PC-3 (cell line): ENCODE results near the gene LUC7L3. TPM values are rescaled to one million over a fixed set of nuclear protein-coding genes. Genes with fewer than 3 reads are reported as not detected.
"Not testable (repeated sequence)": the region's sequence is repeated elsewhere in the genome, so short reads cannot be mapped to it uniquely, and the experiment has no call there.

Source experiments
- ATAC-seq: fragments of 200-7000 bp; cut with Tn5 transposase; 2 replicates; pipeline ENCODE4 v1.9.1; 2020; ENCODE audit warnings: mild to moderate bottlenecking, moderate library complexity
- BruUV-seq: library from RNA; stranded (reverse); fragments of 400-500 nt; replicated peaks from 2 replicates; lab custom pipeline; 2021; lab: Mats Ljungman, UMichigan
- CTCF ChIA-PET: fragments of 300-600 bp; sonication (Branson Sonifier 250); formaldehyde crosslinking; loops from one replicate; lab custom pipeline; 2022; ENCODE audit warnings: antibody characterized with exemption; lab: Charles Lee
- POLR2A ChIA-PET: fragments of 300-600 bp; sonication (Branson Sonifier 250); formaldehyde crosslinking; loops from one replicate; lab custom pipeline; 2022; ENCODE audit warnings: antibody characterized with exemption; ENCODE audit not compliant: unreplicated experiment; lab: Charles Lee
- DNase-seq: peaks from one replicate; pipeline ENCODE4 v3.0.0-alpha.2; 2015
- H2AFZ ChIP-seq: fragments of 300-600 bp; sonication (generic); 2 replicates; pipeline ENCODE4 v1.6.0; 2016; ENCODE audit warnings: antibody characterized with exemption, low read length
- H3F3A ChIP-seq: fragments of 300-600 bp; sonication (generic); one replicate; pipeline ENCODE4 v1.6.0; 2017; ENCODE audit warnings: antibody characterized with exemption, low read length, control low read depth, mild to moderate bottlenecking; ENCODE audit not compliant: unreplicated experiment
- H3K27ac ChIP-seq: fragments of 300-600 bp; sonication (generic); 2 replicates; pipeline ENCODE4 v1.5.1; 2016; ENCODE audit warnings: mild to moderate bottlenecking, low read length
- H3K27me3 ChIP-seq: fragments of 300-600 bp; sonication (generic); 2 replicates; pipeline ENCODE4 v1.6.1; 2016; ENCODE audit warnings: low read length, mixed read lengths
- H3K36me3 ChIP-seq: fragments of 300-600 bp; sonication (generic); 2 replicates; pipeline ENCODE4 v1.6.1; 2016; ENCODE audit warnings: low read depth, mixed run types, low read length, mixed read lengths
- H3K4me1 ChIP-seq: fragments of 300-600 bp; sonication (generic); 2 replicates; pipeline ENCODE4 v1.5.1; 2016; ENCODE audit warnings: low read length; ENCODE audit not compliant: insufficient read depth
- H3K4me2 ChIP-seq: fragments of 300-600 bp; sonication (generic); 2 replicates; pipeline ENCODE4 v1.6.0; 2016; ENCODE audit warnings: low read length
- H3K4me3 ChIP-seq: fragments of 300-600 bp; sonication (generic); 2 replicates; pipeline ENCODE4 v1.5.1; 2016; ENCODE audit warnings: mild to moderate bottlenecking, low read length, mixed read lengths
- H3K79me2 ChIP-seq: fragments of 300-600 bp; sonication (generic); 2 replicates; pipeline ENCODE4 v1.6.1; 2017; ENCODE audit warnings: low read length, mixed read lengths
- H3K9ac ChIP-seq: fragments of 300-600 bp; sonication (generic); 2 replicates; pipeline ENCODE4 v1.6.0; 2016; ENCODE audit warnings: mild to moderate bottlenecking, low read length
- H3K9me2 ChIP-seq: fragments of 300-600 bp; sonication (generic); replicated peaks from 2 replicates; pipeline ENCODE4 v1.6.1; 2016; ENCODE audit warnings: mixed run types, low read length, mixed read lengths
- H3K9me3 ChIP-seq: fragments of 300-600 bp; sonication (generic); 2 replicates; pipeline ENCODE4 v1.6.1; 2016; ENCODE audit warnings: low read length, mixed read lengths
- H4K20me1 ChIP-seq: fragments of 300-600 bp; sonication (generic); 2 replicates; pipeline ENCODE4 v1.6.1; 2016; ENCODE audit warnings: low read length, mixed read lengths
- EZH2 ChIP-seq: fragments of 300-600 bp; sonication (generic); IDR thresholded peaks from one replicate; pipeline ENCODE4 v1.6.1; 2017; ENCODE audit warnings: antibody characterized with exemption, mild to moderate bottlenecking, low read length; ENCODE audit not compliant: unreplicated experiment
- EZH2phosphoT487 ChIP-seq: fragments of 300-600 bp; sonication (generic); IDR thresholded peaks from 2 replicates; pipeline ENCODE4 v1.6.1; 2018; ENCODE audit warnings: mild to moderate bottlenecking, antibody characterized with exemption, low read length, borderline replicate concordance
- intact Hi-C: fragments of 100-400 bp; cut with micrococcal nuclease; formaldehyde crosslinking; loops from 2 replicates; pipeline ENCODE4 v1.9.0; 2023
- total RNA-seq: library from RNA; depleted of rRNA; stranded (reverse); fragments of >200 nt; gene quantifications from 2 replicates; pipeline ENCODE4 v1.2.3, GENCODE V29; 2014
- TF ChIP-seq, protein P1 (sequence below): fragments of 300-600 bp; sonication (generic); conservative IDR thresholded peaks from 2 replicates; pipeline ENCODE4 v1.5.1; 2017; ENCODE audit warnings: antibody characterized with exemption, low read depth, mild to moderate bottlenecking, low read length

LUC7L3 gene
- total RNA-seq, 1 experiment from 2014 or later: 43.0 TPM

DNA sequence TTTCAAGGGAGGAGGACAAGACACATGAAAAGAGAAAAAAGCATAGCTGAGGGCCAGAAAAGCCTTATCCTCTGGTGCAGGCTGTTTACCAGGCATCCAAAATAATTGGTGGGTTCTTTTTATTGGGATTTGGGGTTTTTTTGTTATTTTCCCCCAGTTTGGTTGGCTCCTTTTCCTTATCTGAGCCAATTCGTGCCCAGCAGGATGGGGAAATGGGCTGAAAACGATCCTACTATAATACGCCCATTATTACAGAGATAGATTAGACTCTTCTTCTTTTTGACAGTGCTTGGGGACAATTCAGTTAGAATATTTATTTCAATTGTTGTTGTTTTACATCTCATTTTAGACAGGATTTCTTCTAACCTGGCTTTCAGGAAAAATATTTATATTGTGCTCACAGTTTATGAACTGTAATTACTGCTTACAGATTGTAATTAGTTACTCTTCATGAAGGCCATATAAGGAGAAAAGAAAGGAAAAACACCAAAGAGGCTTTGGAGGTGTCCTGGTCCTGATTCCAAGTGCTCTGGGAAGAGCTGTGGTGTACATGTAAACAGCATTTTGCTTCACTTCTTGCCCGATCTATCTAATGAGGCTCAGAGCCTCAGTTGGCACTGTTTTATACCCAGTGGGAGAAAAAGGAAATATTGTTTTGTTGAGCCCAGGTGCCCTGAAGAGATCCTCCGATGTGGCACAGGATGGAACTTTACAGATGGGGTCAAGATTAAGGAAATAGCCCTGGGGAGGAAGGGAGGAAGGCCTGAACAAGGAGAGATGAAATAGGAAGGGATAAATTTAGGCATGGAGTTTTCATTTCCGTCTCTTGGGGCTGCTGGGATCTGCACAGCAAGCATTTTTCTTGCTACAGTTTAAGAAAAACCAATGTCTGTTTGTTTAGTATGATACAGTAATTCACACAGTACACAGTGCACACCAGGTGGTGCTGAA, 11.1 kb upstream of the LUC7L3 start:
- Histone ChIP-seq H2AFZ (peak overlapping the region; percentile 68), H3K4me1 (peaks cover 23% of the 10 kb centered on the region), H3K36me3 (peaks cover 8% of the 10 kb centered on the region), H3K4me3 (peak overlapping the region; percentile 82), H3K27me3 (no peaks in the 10 kb centered on the region), H3K9me3 (no peaks in the 10 kb centered on the region), H3K4me2 (peak overlapping the region; percentile 92), H4K20me1 (no peaks in the 10 kb centered on the region), H3F3A (no peaks in the 10 kb centered on the region), H3K9ac (peak overlapping the region; percentile 97), H3K27ac (peak overlapping the region; percentile 84), H3K9me2 (no peaks in the 10 kb centered on the region), H3K79me2 (peaks cover 58% of the 10 kb centered on the region)
- intact Hi-C loops: loop anchor here (1.0 kb wide), 1 partner anchor 11 kb away; the partner anchor contains the start of gene LUC7L3
- CTCF ChIA-PET: interaction anchor here (0.5 kb wide), 2 partner anchors 13 to 138 kb away, joined by 3 to 5 read pairs; no protein-coding TSS in a partner anchor
- TF ChIP-seq EZH2phosphoT487 (no peak), EZH2 (no peak)
- TF ChIP-seq, protein P1, sequence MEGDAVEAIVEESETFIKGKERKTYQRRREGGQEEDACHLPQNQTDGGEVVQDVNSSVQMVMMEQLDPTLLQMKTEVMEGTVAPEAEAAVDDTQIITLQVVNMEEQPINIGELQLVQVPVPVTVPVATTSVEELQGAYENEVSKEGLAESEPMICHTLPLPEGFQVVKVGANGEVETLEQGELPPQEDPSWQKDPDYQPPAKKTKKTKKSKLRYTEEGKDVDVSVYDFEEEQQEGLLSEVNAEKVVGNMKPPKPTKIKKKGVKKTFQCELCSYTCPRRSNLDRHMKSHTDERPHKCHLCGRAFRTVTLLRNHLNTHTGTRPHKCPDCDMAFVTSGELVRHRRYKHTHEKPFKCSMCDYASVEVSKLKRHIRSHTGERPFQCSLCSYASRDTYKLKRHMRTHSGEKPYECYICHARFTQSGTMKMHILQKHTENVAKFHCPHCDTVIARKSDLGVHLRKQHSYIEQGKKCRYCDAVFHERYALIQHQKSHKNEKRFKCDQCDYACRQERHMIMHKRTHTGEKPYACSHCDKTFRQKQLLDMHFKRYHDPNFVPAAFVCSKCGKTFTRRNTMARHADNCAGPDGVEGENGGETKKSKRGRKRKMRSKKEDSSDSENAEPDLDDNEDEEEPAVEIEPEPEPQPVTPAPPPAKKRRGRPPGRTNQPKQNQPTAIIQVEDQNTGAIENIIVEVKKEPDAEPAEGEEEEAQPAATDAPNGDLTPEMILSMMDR: no peak; the same call in 1 of the 2 replicates
- peak; percentile 41 for DNase-seq
- POLR2A ChIA-PET: interaction anchor here (0.5 to 1.1 kb wide), 7 partner anchors 11 to 348 kb away, joined by 3 to 11 read pairs (median 4); partner anchors contain the start of genes LUC7L3 and TOB1
- TSS peak; percentile 97 for BruUV-seq
- peak; percentile 23 for ATAC-seq

DNA sequence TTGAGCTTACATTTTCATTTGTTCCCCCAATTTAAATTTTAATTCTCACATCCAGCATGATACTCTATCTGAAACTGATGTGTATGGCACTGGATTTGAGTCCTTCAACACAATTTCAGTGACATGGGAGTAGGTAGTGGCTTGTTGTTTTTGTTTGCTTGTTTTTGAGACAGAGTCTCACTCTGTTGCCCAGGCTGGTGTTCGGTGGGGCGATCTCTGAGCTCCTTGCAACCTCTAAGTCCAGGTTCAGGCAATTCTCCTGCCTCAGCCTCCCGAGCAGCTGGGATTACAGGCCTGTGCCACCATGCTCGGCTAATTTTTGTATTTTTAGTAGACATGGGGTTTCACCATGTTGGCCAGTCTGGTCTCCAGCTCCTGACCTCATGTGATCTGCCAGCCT, 10.3 kb upstream of the LUC7L3 start:
- intact Hi-C loops, H3K27me3 ChIP-seq, H3F3A ChIP-seq, DNase-seq, H3K36me3 ChIP-seq, ATAC-seq, BruUV-seq, H3K9me3 ChIP-seq, CTCF ChIA-PET, H4K20me1 ChIP-seq, H3K9me2 ChIP-seq: not testable (repeated sequence)
- POLR2A ChIA-PET: interaction anchor here (1.1 kb wide), 1 partner anchor 10 kb away, joined by 8 read pairs; the partner anchor contains the start of gene LUC7L3
- Histone ChIP-seq H2AFZ (peak overlapping the region; percentile 68), H3K4me3 (peak overlapping the region; percentile 82; the same call in 1 of the 2 replicates), H3K4me1 (peaks cover 17% of the 10 kb centered on the region), H3K27ac (peak overlapping the region; percentile 84), H3K79me2 (peaks cover 51% of the 10 kb centered on the region), H3K4me2 (peak overlapping the region; percentile 92), H3K9ac (peak overlapping the region; percentile 97)

DNA sequence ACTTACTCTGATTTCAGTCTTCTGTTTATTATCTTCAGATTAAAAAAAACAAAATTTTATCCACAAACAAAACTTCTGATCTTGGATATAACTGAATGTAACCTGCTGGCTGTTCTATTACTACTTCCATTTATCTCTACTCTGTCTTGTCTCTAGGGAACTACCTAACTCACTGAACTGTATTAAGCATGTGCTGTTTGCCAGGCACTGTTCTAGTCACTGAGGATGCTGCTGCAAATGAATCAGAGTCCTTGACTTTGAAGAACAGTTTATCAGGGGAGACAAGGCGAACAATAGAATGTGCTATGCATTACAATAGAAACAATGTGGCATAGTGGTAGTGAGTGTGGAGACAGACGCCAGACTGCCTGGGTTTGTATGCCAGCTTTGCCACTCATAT, 9.4 kb upstream of the LUC7L3 start:
- POLR2A ChIA-PET: no interaction called here
- H3K4me1 ChIP-seq: peaks cover 17% of the 10 kb centered on the region
- TF ChIP-seq, protein P1: no peak
- TF ChIP-seq EZH2: no peak
- TF ChIP-seq EZH2phosphoT487: no peak
- ATAC-seq (no peak), DNase-seq (no peak)
- H3F3A ChIP-seq: no peaks in the 10 kb centered on the region
- intact Hi-C loops: no loop called here
- H3K4me2 ChIP-seq: no peak overlapping the region
- H3K27me3 ChIP-seq: no peaks in the 10 kb centered on the region
- no peak overlapping the region for H3K4me3 ChIP-seq
- no peaks in the 10 kb centered on the region for H3K9me3 ChIP-seq
- H4K20me1 ChIP-seq: no peaks in the 10 kb centered on the region
- H2AFZ ChIP-seq: no peak overlapping the region
- H3K9me2 ChIP-seq: no peaks in the 10 kb centered on the region
- H3K27ac ChIP-seq: no peak overlapping the region
- H3K9ac ChIP-seq: no peak overlapping the region
- no TSS peak for BruUV-seq
- no peaks in the 10 kb centered on the region; the same call in 1 of the 2 replicates for H3K36me3 ChIP-seq
- H3K79me2 ChIP-seq: peaks cover 41% of the 10 kb centered on the region
- CTCF ChIA-PET: no interaction called here
